DND-41 (cell line): ENCODE data around the gene SPATS2L.

ENCODE experiments used
- ATAC-seq: fragments of 200-7000 bp; cut with Tn5 transposase; 3 replicates; pipeline ENCODE4 v1.9.1; 2021; ENCODE audit warnings: low read depth; ENCODE audit not compliant: insufficient read depth
- DNase-seq: peaks from one replicate; pipeline ENCODE4 v3.0.0-alpha.2; 2020
- H2AFZ ChIP-seq: 2 replicates; pipeline ENCODE4 v1.6.0; 2012; ENCODE audit warnings: low read depth, low read length
- H3K27ac ChIP-seq: 2 replicates; pipeline ENCODE4 v1.5.1; 2012; ENCODE audit warnings: low read length, inconsistent platforms
- H3K27me3 ChIP-seq: fragments of 200-600 bp; sonication (generic); 2 replicates; pipeline ENCODE4 v1.6.0; 2012; ENCODE audit warnings: low read length, mild to moderate bottlenecking, inconsistent platforms; ENCODE audit not compliant: insufficient read depth, poor library complexity
- H3K36me3 ChIP-seq: 2 replicates; pipeline ENCODE4 v1.5.1; 2012; ENCODE audit warnings: low read length, inconsistent platforms; ENCODE audit not compliant: insufficient read depth
- H3K4me1 ChIP-seq: 2 replicates; pipeline ENCODE4 v1.5.1; 2012; ENCODE audit warnings: mild to moderate bottlenecking, low read length; ENCODE audit not compliant: insufficient read depth
- H3K4me2 ChIP-seq: 2 replicates; pipeline ENCODE4 v1.6.0; 2012; ENCODE audit warnings: mild to moderate bottlenecking, moderate library complexity, low read length, inconsistent platforms; ENCODE audit not compliant: insufficient read depth
- H3K4me3 ChIP-seq, 2 experiments: fragments of 200-600 bp in 1 of 2; shearing (Covaris generic) in 1 of 2; 2 replicates each; pipeline ENCODE4 v1.5.1; 2012 to 2016; ENCODE audit warnings: inconsistent platforms in 2 of 2, low read length in 2 of 2, mild to moderate bottlenecking in 2 of 2, low read depth in 1 of 2, moderate library complexity in 1 of 2
- H3K79me2 ChIP-seq: 2 replicates; pipeline ENCODE4 v1.6.0; 2012; ENCODE audit warnings: low read length, inconsistent platforms; ENCODE audit not compliant: insufficient read depth
- H3K9ac ChIP-seq: 2 replicates; pipeline ENCODE4 v1.6.0; 2012; ENCODE audit warnings: low read depth, mild to moderate bottlenecking, inconsistent platforms, low read length, moderate library complexity
- H3K9me3 ChIP-seq: 2 replicates; pipeline ENCODE4 v1.5.1; 2012; ENCODE audit warnings: low read length, moderate library complexity, mild to moderate bottlenecking, inconsistent platforms; ENCODE audit not compliant: insufficient read depth, severe bottlenecking
- H4K20me1 ChIP-seq: 2 replicates; pipeline ENCODE4 v1.6.0; 2012; ENCODE audit warnings: low read length; ENCODE audit not compliant: insufficient read depth
- EZH2 ChIP-seq: IDR thresholded peaks from 3 replicates; pipeline ENCODE4 v1.6.1; 2012; ENCODE audit warnings: borderline replicate concordance, low read depth, mild to moderate bottlenecking, moderate library complexity, low read length, inconsistent platforms; ENCODE audit not compliant: severe bottlenecking
- TF ChIP-seq, protein P1 (sequence below): IDR thresholded peaks from 2 replicates; pipeline ENCODE4 v1.5.1; 2012; ENCODE audit warnings: borderline replicate concordance, low read length, moderate library complexity, mild to moderate bottlenecking; ENCODE audit not compliant: poor library complexity, severe bottlenecking; ENCODE audit errors: extremely low read depth

The SPATS2L gene

DNA sequence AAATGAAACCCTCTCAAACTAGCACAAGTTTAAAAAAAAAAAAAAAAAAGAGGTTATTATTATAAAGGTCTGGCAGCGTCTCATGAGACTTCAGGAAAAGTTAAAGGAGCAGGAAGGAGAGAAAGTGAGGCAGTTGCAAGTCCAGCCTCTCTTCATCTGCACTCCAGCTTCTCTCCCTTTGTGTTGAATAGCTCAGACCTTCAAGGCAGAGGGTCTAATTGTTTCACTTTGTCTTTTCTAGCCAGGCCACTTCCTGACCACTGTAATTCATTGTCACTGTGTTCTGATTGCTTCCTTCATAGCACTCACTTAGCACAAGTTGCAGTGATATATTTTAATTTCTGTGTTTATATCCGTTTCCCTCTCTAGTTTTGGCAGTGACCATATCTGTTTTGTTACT is 99.9 kb downstream of the SPATS2L start:
- Histone ChIP-seq H3K36me3 (no peaks in the 10 kb centered on the region), H3K79me2 (no peaks in the 10 kb centered on the region), H3K4me2 (no peak overlapping the region), H3K9ac (no peak overlapping the region), H4K20me1 (no peaks in the 10 kb centered on the region), H2AFZ (no peak overlapping the region), H3K4me1 (no peaks in the 10 kb centered on the region), H3K27ac (no peak overlapping the region), H3K9me3 (no peaks in the 10 kb centered on the region), H3K27me3 (peaks cover 18% of the 10 kb centered on the region), H3K4me3 (no peak overlapping the region)
- TF ChIP-seq, protein P1, sequence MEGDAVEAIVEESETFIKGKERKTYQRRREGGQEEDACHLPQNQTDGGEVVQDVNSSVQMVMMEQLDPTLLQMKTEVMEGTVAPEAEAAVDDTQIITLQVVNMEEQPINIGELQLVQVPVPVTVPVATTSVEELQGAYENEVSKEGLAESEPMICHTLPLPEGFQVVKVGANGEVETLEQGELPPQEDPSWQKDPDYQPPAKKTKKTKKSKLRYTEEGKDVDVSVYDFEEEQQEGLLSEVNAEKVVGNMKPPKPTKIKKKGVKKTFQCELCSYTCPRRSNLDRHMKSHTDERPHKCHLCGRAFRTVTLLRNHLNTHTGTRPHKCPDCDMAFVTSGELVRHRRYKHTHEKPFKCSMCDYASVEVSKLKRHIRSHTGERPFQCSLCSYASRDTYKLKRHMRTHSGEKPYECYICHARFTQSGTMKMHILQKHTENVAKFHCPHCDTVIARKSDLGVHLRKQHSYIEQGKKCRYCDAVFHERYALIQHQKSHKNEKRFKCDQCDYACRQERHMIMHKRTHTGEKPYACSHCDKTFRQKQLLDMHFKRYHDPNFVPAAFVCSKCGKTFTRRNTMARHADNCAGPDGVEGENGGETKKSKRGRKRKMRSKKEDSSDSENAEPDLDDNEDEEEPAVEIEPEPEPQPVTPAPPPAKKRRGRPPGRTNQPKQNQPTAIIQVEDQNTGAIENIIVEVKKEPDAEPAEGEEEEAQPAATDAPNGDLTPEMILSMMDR = no peak
- no peak for TF ChIP-seq EZH2
- no peak for ATAC-seq
- no peak for DNase-seq

DNA sequence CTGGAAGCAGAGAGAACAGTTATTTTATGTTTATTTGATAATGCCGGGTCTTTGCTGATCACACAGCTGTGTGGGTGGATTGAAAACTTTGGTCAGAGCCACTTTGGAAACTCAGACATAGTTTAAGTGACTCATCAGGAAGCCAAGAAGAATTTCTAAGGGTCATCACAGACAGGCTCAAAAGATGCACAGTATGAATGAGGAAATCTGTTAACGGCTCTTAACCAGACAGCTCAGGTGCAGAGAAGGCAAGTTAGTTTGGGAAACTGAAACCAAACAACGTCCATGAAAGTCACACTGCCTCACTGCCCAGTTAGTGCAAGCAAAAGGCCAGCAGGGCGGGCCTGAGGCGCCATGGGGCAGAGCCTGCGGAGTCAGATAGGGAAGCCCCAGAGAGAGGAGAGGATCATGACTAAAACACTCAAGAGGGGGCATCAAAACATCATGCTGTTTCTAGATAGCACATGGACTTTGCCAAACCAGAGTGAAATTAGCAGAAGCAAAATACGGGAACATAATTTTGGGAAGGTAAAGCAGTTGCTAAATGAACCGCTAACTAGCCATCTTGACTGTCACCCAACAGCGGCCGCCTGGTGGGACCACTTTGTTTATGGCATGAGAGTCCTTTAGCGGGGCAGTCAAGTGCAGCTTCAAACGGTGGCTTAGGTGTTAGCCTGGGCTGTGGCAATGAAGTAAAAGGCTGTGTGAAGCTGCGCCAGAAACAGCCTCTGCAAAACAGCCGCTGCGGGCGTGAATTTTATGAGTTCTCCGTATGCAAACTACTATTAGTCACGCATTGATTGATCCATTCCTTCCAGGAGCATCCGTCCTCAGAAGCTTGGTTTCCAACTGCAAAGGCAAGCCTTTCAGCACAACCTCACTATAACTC is 102.2 kb downstream of the SPATS2L start:
- no peak overlapping the region for H2AFZ ChIP-seq
- no peaks in the 10 kb centered on the region for H3K9me3 ChIP-seq
- no peak overlapping the region for H3K9ac ChIP-seq
- no peak overlapping the region for H3K27ac ChIP-seq
- TF ChIP-seq, protein P1 = no peak
- no peak for TF ChIP-seq EZH2
- no peak overlapping the region for H3K4me3 ChIP-seq
- DNase-seq = no peak
- peaks cover 13% of the 10 kb centered on the region for H3K27me3 ChIP-seq
- no peaks in the 10 kb centered on the region for H3K79me2 ChIP-seq
- no peaks in the 10 kb centered on the region for H3K4me1 ChIP-seq
- H3K36me3 ChIP-seq = no peaks in the 10 kb centered on the region
- no peak for ATAC-seq
- H4K20me1 ChIP-seq = no peaks in the 10 kb centered on the region
- H3K4me2 ChIP-seq = no peak overlapping the region

DNA sequence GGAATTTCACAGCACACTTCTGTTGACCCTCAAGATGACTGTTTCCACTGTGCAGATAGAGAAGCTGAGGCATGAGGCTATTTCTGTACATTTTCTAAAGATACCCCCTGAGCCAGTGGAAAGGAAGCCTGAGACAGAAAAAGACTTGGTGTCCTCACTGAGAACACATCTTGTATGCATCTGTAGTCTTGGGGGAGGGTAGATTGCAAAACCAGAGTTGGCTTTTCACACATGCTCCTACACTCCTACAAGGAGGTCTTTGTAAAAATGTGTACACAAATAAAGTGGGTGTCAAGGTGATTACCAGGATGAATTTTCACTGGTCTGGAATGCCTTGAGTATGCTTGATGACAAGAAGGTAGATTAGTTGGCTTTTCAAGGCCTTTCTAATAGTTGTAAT is 105.3 kb downstream of the SPATS2L start:
- Histone ChIP-seq H3K4me3 (no peak overlapping the region), H3K9ac (no peak overlapping the region), H4K20me1 (no peaks in the 10 kb centered on the region), H2AFZ (no peak overlapping the region), H3K27me3 (peaks cover 13% of the 10 kb centered on the region), H3K4me1 (no peaks in the 10 kb centered on the region), H3K4me2 (no peak overlapping the region), H3K27ac (no peak overlapping the region), H3K9me3 (no peaks in the 10 kb centered on the region), H3K79me2 (no peaks in the 10 kb centered on the region), H3K36me3 (no peaks in the 10 kb centered on the region)
- no peak for DNase-seq
- TF ChIP-seq, protein P1 = no peak
- no peak for TF ChIP-seq EZH2
- ATAC-seq = no peak
